K562 (cell line): ENCODE data around the gene ATP9A. TPM values are rescaled to one million over a fixed set of nuclear protein-coding genes. Genes with fewer than 3 reads are reported as not detected.

ENCODE experiments used
- ATAC-seq: fragments of 200-7000 bp; cut with Tn5 transposase; 3 replicates; pipeline ENCODE4 v1.9.1; 2020; ENCODE audit warnings: moderate library complexity
- BruUV-seq: library from RNA; stranded (reverse); fragments of 400-500 nt; replicated peaks from 2 replicates; lab custom pipeline; 2021; lab: Mats Ljungman, UMichigan
- CTCF ChIA-PET: fragments of 300-600 bp; formaldehyde crosslinking; extraction: SDS; loops from one replicate; lab custom pipeline; 2021; ENCODE audit warnings: low intra/inter-chr PET ratio; lab: Yijun Ruan, JAX
- POLR2A ChIA-PET: fragments of 300-600, 350-650 bp; sonication (Branson Sonifier 250); formaldehyde crosslinking; extraction: SDS; loops from one replicate; lab custom pipeline; 2021; ENCODE audit warnings: antibody characterized with exemption, inconsistent platforms; lab: Yijun Ruan, JAX
- DNase-seq, 4 experiments: peaks; one replicate each; pipeline versions ENCODE4 v3.0.0 to v3.0.0-alpha.2; 2011 to 2018; ENCODE audit warnings: low spot score in 3 of 4, mixed read lengths in 3 of 4; ENCODE audit errors: extremely low read depth in 1 of 4
- FAIRE-seq: peaks from 2 replicates; lab custom pipeline; 2011; peaks lifted over from hg19 to GRCh38; lab: Jason Lieb, UNC
- H2AFZ ChIP-seq: 2 replicates; pipeline ENCODE4 v1.6.0; 2011; ENCODE audit warnings: low read depth, low read length, control low read depth, inconsistent platforms
- H3K27ac ChIP-seq: fragments of 200-600 bp; 3 replicates; pipeline ENCODE4 v1.8.0; 2011; ENCODE audit warnings: low read depth, mild to moderate bottlenecking, control low read depth, inconsistent platforms, low read length, moderate library complexity, mixed read lengths; ENCODE audit errors: extremely low read depth
- H3K27me3 ChIP-seq, 2 experiments: fragments of 300-600 bp in 1 of 2; 2 replicates in 1 of 2; 3 replicates in 1 of 2; pipeline versions ENCODE4 v1.6.0 to v1.8.0; 2011; ENCODE audit warnings: inconsistent platforms in 2 of 2, low read length in 2 of 2, mild to moderate bottlenecking in 1 of 2, mixed read lengths in 1 of 2, moderate library complexity in 1 of 2; ENCODE audit not compliant: control insufficient read depth in 2 of 2, insufficient read depth in 2 of 2
- H3K36me3 ChIP-seq: fragments of 300-600 bp; 3 replicates; pipeline ENCODE4 v1.8.0; 2011; ENCODE audit warnings: mild to moderate bottlenecking, low read length, inconsistent platforms; ENCODE audit not compliant: control insufficient read depth, insufficient read depth
- H3K4me1 ChIP-seq, 2 experiments: fragments of 200-600 bp in 1 of 2; replicated peaks in 1 of 2; 2 replicates in 1 of 2; 3 replicates in 1 of 2; pipeline versions ENCODE4 v1.5.1 to v1.8.0; 2011; ENCODE audit warnings: inconsistent platforms in 2 of 2, low read length in 2 of 2, mild to moderate bottlenecking in 1 of 2, mixed read lengths in 1 of 2, moderate library complexity in 1 of 2; ENCODE audit not compliant: control insufficient read depth in 2 of 2, insufficient read depth in 2 of 2
- H3K4me2 ChIP-seq: 2 replicates; pipeline ENCODE4 v1.6.1; 2011; ENCODE audit warnings: low read length, control low read depth, inconsistent platforms, mixed read lengths; ENCODE audit not compliant: insufficient read depth
- H3K4me3 ChIP-seq: fragments of 200-600 bp; sonication (generic), shearing (Covaris generic); 2 replicates; pipeline ENCODE4 v1.5.1; 2016; ENCODE audit warnings: control low read depth, inconsistent platforms
- H3K79me2 ChIP-seq: fragments of 200-600 bp; 3 replicates; pipeline ENCODE4 v1.8.0; 2011; ENCODE audit warnings: low read length, inconsistent platforms; ENCODE audit not compliant: control insufficient read depth, insufficient read depth
- H3K9ac ChIP-seq, 2 experiments: 2 replicates each; pipeline versions ENCODE4 v1.6.0 to v1.6.1; 2011; ENCODE audit warnings: low read depth in 2 of 2, low read length in 2 of 2, control low read depth in 1 of 2, inconsistent platforms in 1 of 2, mild to moderate bottlenecking in 1 of 2, mixed read lengths in 1 of 2; ENCODE audit not compliant: insufficient read depth in 1 of 2
- H3K9me1 ChIP-seq: one replicate; pipeline ENCODE4 v1.6.0; 2011; ENCODE audit warnings: inconsistent platforms, mild to moderate bottlenecking, low read length, moderate library complexity; ENCODE audit not compliant: control insufficient read depth, insufficient read depth
- H3K9me3 ChIP-seq: replicated peaks from 2 replicates; pipeline ENCODE4 v1.5.1; 2011; ENCODE audit warnings: low read depth, low read length, inconsistent platforms; ENCODE audit not compliant: control insufficient read depth, insufficient read depth
- H4K20me1 ChIP-seq: replicated peaks from 2 replicates; pipeline ENCODE4 v1.6.1; 2011; ENCODE audit warnings: low read length, inconsistent platforms, mixed read lengths; ENCODE audit not compliant: control insufficient read depth, insufficient read depth
- FOSL1 ChIP-seq: fragments of 200-800 bp; sonication (Bioruptor generic); conservative IDR thresholded peaks from 2 replicates; pipeline ENCODE4 v1.6.1; 2016; ENCODE audit warnings: missing genetic modification characterization, missing compliant biosample characterization
- FOXK1 ChIP-seq: sonication (generic); formaldehyde crosslinking; IDR thresholded peaks from 2 replicates; pipeline ENCODE4 v1.8.0; 2022; ENCODE audit warnings: missing genetic modification reagents, mild to moderate bottlenecking, borderline replicate concordance
- HCFC1 ChIP-seq: IDR thresholded peaks from 2 replicates; pipeline ENCODE4 v1.6.1; 2012; ENCODE audit warnings: low read depth, low read length, improper control_type of control experiment
- HMG20B ChIP-seq: fragments of 250-450 bp; sonication (Bioruptor Pico); IDR thresholded peaks from 2 replicates; pipeline ENCODE4 v1.5.0; 2021; ENCODE audit warnings: mild to moderate bottlenecking
- JUND ChIP-seq, 2 experiments: IDR thresholded peaks; 2 replicates in 1 of 2; 3 replicates in 1 of 2; pipeline ENCODE4 v1.6.1; 2011; ENCODE audit warnings: borderline replicate concordance in 2 of 2, low read depth in 2 of 2, low read length in 2 of 2, improper control_type of control experiment in 1 of 2, missing biosample characterization in 1 of 2, missing genetic modification characterization in 1 of 2, missing genetic modification reagents in 1 of 2
- KLF1 ChIP-seq: fragments of 450-650 bp; IDR thresholded peaks from 2 replicates; pipeline ENCODE4 v1.6.1; 2016; ENCODE audit warnings: missing genetic modification characterization, missing compliant biosample characterization
- PML ChIP-seq: IDR thresholded peaks from 2 replicates; pipeline ENCODE4 v1.6.1; 2012; ENCODE audit warnings: low read length, inconsistent platforms
- RBM25 ChIP-seq: fragments of 200-400 bp; formaldehyde crosslinking; IDR thresholded peaks from 2 replicates; pipeline ENCODE4 v1.6.1; 2018; ENCODE audit warnings: low read length, low read depth, moderate library complexity; ENCODE audit not compliant: severe bottlenecking
- TEAD1 ChIP-seq, 2 experiments: fragments of 450-650 bp in 1 of 2; sonication (generic) in 1 of 2; formaldehyde crosslinking; IDR thresholded peaks; 2 replicates each; pipeline versions ENCODE4 v1.4.0 to v1.8.0; 2020 to 2022; ENCODE audit warnings: mild to moderate bottlenecking in 2 of 2, missing genetic modification reagents in 1 of 2
- WHSC1 ChIP-seq: IDR thresholded peaks from one replicate; pipeline ENCODE4 v1.6.1; 2012; ENCODE audit warnings: low read length, control low read depth, inconsistent platforms
- ZNF282 ChIP-seq: sonication (generic); formaldehyde crosslinking; IDR thresholded peaks from 2 replicates; pipeline ENCODE4 v1.8.1; 2023; ENCODE audit warnings: missing genetic modification reagents
- ZNF764 ChIP-seq: fragments of 250-450 bp; sonication (Bioruptor Pico); IDR thresholded peaks from 2 replicates; pipeline ENCODE4 v1.4.0; 2020; ENCODE audit warnings: low read depth, mild to moderate bottlenecking, moderate library complexity
- ZNF766 ChIP-seq: fragments of 200-800 bp; sonication (Bioruptor generic); conservative IDR thresholded peaks from 2 replicates; pipeline ENCODE4 v1.6.1; 2016; ENCODE audit warnings: missing genetic modification characterization, missing compliant biosample characterization
- WGBS: fragments of 100-300 bp; shearing (Covaris generic); methylation state at CpG from one replicate; pipeline ENCODE4 v1.1.6; 2016; ENCODE audit warnings: low coverage, mixed read lengths; ENCODE audit not compliant: insufficient coverage; ENCODE audit errors: missing lambda C conversion rate; 5-methylcytosine and 5-hydroxymethylcytosine counted together
- in situ Hi-C: fragments of 300-500 bp; cut with MboI; formaldehyde crosslinking; loops from 4 replicates; pipeline ENCODE4 v1.15.0; 2018; ENCODE audit warnings: inconsistent platforms, mixed read lengths
- intact Hi-C: fragments of 100-400 bp; cut with micrococcal nuclease; formaldehyde crosslinking; loops from 2 replicates; pipeline ENCODE4 v1.14.2; 2022
- polyA plus RNA-seq, 8 experiments: library from polyadenylated mRNA; depleted of rRNA in 4 of 8; stranded (reverse) in 5 of 8; unstranded in 3 of 8; fragments of >200 nt; fragmentation: Nextera tagmentation in 2 of 8; fragmentation: Illumina TruSeq in 1 of 8; extraction: Ambion mirVana in 2 of 8; extraction: Trizol in 1 of 8; gene quantifications; 2 replicates each; pipeline versions ENCODE4 v1.2.1 to v1.2.3, GENCODE V29; 2011 to 2014; ENCODE audit warnings: inconsistent platforms in 1 of 8, missing spikeins in 1 of 8
- total RNA-seq, 7 experiments: library from RNA; depleted of rRNA in 6 of 7; stranded (reverse); fragments of >200 nt in 6 of 7; fragmentation: Illumina TruSeq in 2 of 7; extraction: Trizol in 2 of 7; gene quantifications; 2 replicates each; pipeline versions ENCODE4 v1.2.1 to v1.2.3, GENCODE V29; 2011 to 2021; ENCODE audit warnings: low replicate concordance in 1 of 7
- TF ChIP-seq, protein P1 (sequence below): IDR thresholded peaks from 2 replicates; pipeline ENCODE4 v1.6.1; 2011; ENCODE audit warnings: borderline replicate concordance, low read depth, mild to moderate bottlenecking, moderate library complexity, low read length; ENCODE audit not compliant: insufficient read depth, poor library complexity, severe bottlenecking
- TF ChIP-seq, protein P2 (sequence below), 2 experiments: fragments of 450-650 bp in 1 of 2; sonication (generic) in 1 of 2; formaldehyde crosslinking in 1 of 2; IDR thresholded peaks in 1 of 2; conservative IDR thresholded peaks in 1 of 2; 2 replicates each; pipeline versions ENCODE4 v1.6.1 to v1.8.1; 2016 to 2023; ENCODE audit warnings: mild to moderate bottlenecking in 2 of 2, moderate library complexity in 2 of 2, inconsistent platforms in 1 of 2, missing genetic modification reagents in 1 of 2
- TF ChIP-seq, protein P3 (sequence below): fragments of 450-650 bp; formaldehyde crosslinking; conservative IDR thresholded peaks from 2 replicates; pipeline ENCODE4 v1.4.0; 2022; ENCODE audit warnings: mild to moderate bottlenecking, missing genetic modification characterization

Gene ATP9A
- total and polyA plus RNA-seq, 9 of the 15 experiments (the other 6 are each of a cell fraction or from before 2014, with no cell fraction given), result 0.18 to 0.62 (median 0.29) TPM

DNA sequence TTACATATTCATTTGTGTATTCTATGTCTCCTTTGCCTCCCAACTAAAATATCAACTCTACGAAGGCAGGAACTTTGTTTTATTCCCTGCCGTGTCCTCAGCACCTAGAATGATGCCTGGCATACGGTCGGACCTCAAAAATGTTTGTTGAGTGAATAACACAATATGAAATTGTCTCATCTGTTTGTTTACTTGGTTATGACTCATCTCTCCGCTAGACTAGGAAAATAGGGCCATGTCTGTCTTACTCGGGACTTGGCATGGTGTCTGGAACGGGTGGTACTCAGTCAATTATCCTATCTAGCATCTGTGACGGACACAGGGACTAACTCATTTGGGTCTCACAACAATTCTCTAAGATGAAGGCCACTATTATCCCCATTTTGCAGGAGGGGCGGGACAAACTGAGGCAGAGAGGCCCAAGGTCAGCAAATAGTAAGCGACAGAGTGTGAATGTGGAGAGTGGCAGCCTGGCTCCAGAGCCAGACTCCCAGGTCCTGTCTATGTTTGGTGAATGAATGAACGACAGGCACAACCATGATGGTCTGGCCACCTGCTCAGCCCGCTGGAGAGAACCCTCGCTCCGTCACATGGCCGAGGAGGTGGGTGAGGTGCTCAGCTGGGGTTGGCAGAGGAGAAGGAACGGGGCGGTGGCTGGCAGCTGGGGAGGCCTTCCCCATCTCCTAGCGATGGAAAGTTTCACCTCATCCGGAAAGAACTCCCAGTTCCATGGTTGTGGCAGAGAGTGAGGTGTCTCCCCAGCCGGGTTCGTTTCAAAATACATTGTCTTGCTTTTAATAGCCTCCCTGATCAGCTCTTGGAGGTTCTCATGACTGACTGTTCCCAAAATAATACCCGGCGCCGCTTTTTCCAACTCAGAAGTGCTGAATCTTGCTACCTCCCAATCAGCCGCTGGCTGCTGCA, 198.1 kb downstream of the ATP9A start:
- intact Hi-C loops (no loop called here), in situ Hi-C loops (no loop called here)
- Histone ChIP-seq H3K4me1 (peaks cover 3 to 13% of the 10 kb centered on the region in 2 experiments; a peak in 4 of 5 replicates), H3K27me3 (no peaks in the 10 kb centered on the region; a peak in 1 of 5 replicates), H2AFZ (no peak overlapping the region), H4K20me1 (no peaks in the 10 kb centered on the region), H3K27ac (no peak overlapping the region), H3K9ac (peak overlapping the region in 1 of 2 experiments; percentile 68; a peak in 1 of 4 replicates), H3K79me2 (no peaks in the 10 kb centered on the region), H3K9me3 (no peaks in the 10 kb centered on the region; the same call in 1 of the 2 replicates), H3K4me2 (no peak overlapping the region), H3K36me3 (no peaks in the 10 kb centered on the region), H3K9me1 (no peaks in the 10 kb centered on the region), H3K4me3 (no peak overlapping the region)
- ChIA-PET CTCF (no interaction called here), POLR2A (interaction anchor here (0.6 kb wide), 1 partner anchor 639 kb away, joined by 3 read pairs; no protein-coding TSS in a partner anchor)
- no TSS peak for BruUV-seq
- DNase-seq, result no peak
- 51% methylated on average over 23 of the region's 25 CpGs for WGBS
- ATAC-seq, result no peak
- no peak for FAIRE-seq
- TF ChIP-seq WHSC1 (no peak), ZNF764 (CRISPR knock-in tag) (no peak), HMG20B (CRISPR knock-in tag) (no peak), TEAD1 (CRISPR knock-in tag; IDR thresholded peaks at IDR 0.05) (no peak), PML (no peak), JUND (IDR thresholded peaks at IDR 0.05; ENCODE audit: borderline replicate concordance, low read depth, low read length) (peak; percentile 39; the same call in 1 of the 2 replicates), JUND (tag; IDR thresholded peaks at IDR 0.05; ENCODE audit: borderline replicate concordance, low read depth, low read length) (no peak), HCFC1 (no peak), RBM25 (peak; percentile 46), FOSL1 (tag) (peak; percentile 48; the same call in 1 of the 2 replicates), KLF1 (tag) (no peak), ZNF766 (no peak), ZNF282 (CRISPR knock-in tag) (no peak), FOXK1 (CRISPR knock-in tag) (no peak)
- TF ChIP-seq, protein P1, sequence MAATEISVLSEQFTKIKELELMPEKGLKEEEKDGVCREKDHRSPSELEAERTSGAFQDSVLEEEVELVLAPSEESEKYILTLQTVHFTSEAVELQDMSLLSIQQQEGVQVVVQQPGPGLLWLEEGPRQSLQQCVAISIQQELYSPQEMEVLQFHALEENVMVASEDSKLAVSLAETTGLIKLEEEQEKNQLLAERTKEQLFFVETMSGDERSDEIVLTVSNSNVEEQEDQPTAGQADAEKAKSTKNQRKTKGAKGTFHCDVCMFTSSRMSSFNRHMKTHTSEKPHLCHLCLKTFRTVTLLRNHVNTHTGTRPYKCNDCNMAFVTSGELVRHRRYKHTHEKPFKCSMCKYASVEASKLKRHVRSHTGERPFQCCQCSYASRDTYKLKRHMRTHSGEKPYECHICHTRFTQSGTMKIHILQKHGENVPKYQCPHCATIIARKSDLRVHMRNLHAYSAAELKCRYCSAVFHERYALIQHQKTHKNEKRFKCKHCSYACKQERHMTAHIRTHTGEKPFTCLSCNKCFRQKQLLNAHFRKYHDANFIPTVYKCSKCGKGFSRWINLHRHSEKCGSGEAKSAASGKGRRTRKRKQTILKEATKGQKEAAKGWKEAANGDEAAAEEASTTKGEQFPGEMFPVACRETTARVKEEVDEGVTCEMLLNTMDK, result no peak
- TF ChIP-seq, protein P2, sequence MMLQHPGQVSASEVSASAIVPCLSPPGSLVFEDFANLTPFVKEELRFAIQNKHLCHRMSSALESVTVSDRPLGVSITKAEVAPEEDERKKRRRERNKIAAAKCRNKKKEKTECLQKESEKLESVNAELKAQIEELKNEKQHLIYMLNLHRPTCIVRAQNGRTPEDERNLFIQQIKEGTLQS (IDR thresholded peaks at IDR 0.05), result peak; percentile 64
- TF ChIP-seq, protein P2 (CRISPR knock-in tag; conservative IDR thresholded peaks at IDR 0.05), result no peak
- TF ChIP-seq, protein P3, sequence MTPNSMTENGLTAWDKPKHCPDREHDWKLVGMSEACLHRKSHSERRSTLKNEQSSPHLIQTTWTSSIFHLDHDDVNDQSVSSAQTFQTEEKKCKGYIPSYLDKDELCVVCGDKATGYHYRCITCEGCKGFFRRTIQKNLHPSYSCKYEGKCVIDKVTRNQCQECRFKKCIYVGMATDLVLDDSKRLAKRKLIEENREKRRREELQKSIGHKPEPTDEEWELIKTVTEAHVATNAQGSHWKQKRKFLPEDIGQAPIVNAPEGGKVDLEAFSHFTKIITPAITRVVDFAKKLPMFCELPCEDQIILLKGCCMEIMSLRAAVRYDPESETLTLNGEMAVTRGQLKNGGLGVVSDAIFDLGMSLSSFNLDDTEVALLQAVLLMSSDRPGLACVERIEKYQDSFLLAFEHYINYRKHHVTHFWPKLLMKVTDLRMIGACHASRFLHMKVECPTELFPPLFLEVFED (CRISPR knock-in tag), result no peak
